ENCODE results near the gene RBBP7.

Gene RBBP7

GRCh38 chrX:16827225-16827624, 42.9 kb downstream of the RBBP7 start:
- DNase-seq (ENCODE audit: low read depth in 4 of 4, low spot score in 1 of 4): no peak

- no peak for DNase-seq (ENCODE audit: low read depth in 4 of 4, low spot score in 1 of 4)
Measured at GRCh38 chrX:16826207-16826606, 44.0 kb downstream of the RBBP7 start.

GRCh38 chrX:16825264-16826035, 44.7 kb downstream of the RBBP7 start:
- no peak for DNase-seq (ENCODE audit: low read depth in 4 of 4, low spot score in 1 of 4)

GRCh38 chrX:16822723-16823122, 47.4 kb downstream of the RBBP7 start:
- no peak for DNase-seq (ENCODE audit: low read depth in 4 of 4, low spot score in 1 of 4)

- DNase-seq (ENCODE audit: low read depth in 4 of 4, low spot score in 1 of 4): no peak
Measured at GRCh38 chrX:16819634-16820033, 50.5 kb downstream of the RBBP7 start.

GRCh38 chrX:16814597-16814996, 55.6 kb downstream of the RBBP7 start:
- no peak for DNase-seq (ENCODE audit: low read depth in 4 of 4, low spot score in 1 of 4)

GRCh38 chrX:16807976-16808542, 62.1 kb downstream of the RBBP7 start:
- DNase-seq (ENCODE audit: low read depth in 4 of 4, low spot score in 1 of 4): no peak

GRCh38 chrX:16807548-16807947, 62.6 kb downstream of the RBBP7 start:
- no peak for DNase-seq (ENCODE audit: low read depth in 4 of 4, low spot score in 1 of 4)

- no peak for DNase-seq (ENCODE audit: low read depth in 4 of 4, low spot score in 1 of 4)
Measured at GRCh38 chrX:16804923-16805464, 65.2 kb downstream of the RBBP7 start.

GRCh38 chrX:16797841-16798240, 72.3 kb downstream of the RBBP7 start:
- no peak for DNase-seq (ENCODE audit: low read depth in 4 of 4, low spot score in 1 of 4)

GRCh38 chrX:16797358-16797757, 72.8 kb downstream of the RBBP7 start:
- no peak for DNase-seq (ENCODE audit: low read depth in 4 of 4, low spot score in 1 of 4)

- no peak for DNase-seq (ENCODE audit: low read depth in 4 of 4, low spot score in 1 of 4)
Measured at GRCh38 chrX:16796298-16796697, 73.9 kb downstream of the RBBP7 start.
